GM12878 (cell line): ENCODE measurements around the gene IGSF22.

Source experiments
- BACH1 ChIP-seq: fragments of 450-650 bp; IDR thresholded peaks from 2 replicates; pipeline ENCODE4 v1.6.1; 2017; ENCODE audit warnings: mild to moderate bottlenecking, borderline replicate concordance
- CTCF ChIP-seq, 3 experiments: IDR thresholded peaks in 2 of 3; conservative IDR thresholded peaks in 1 of 3; 2 replicates each; pipeline ENCODE4 v1.5.1; 2011; ENCODE audit warnings: low read depth in 3 of 3, low read length in 3 of 3, mild to moderate bottlenecking in 3 of 3, control low read depth in 2 of 3, moderate library complexity in 2 of 3, inconsistent platforms in 1 of 3, mixed read lengths in 1 of 3; ENCODE audit not compliant: control insufficient read depth in 2 of 3, insufficient read depth in 1 of 3; ENCODE audit errors: extremely low read depth in 1 of 3
- DPF2 ChIP-seq: fragments of 450-650 bp; IDR thresholded peaks from 2 replicates; pipeline ENCODE4 v1.6.1; 2017; ENCODE audit warnings: mild to moderate bottlenecking
- FOXK2 ChIP-seq: fragments of 450-650 bp; IDR thresholded peaks from 2 replicates; pipeline ENCODE4 v1.6.1; 2017; ENCODE audit warnings: mild to moderate bottlenecking, moderate library complexity
- JUNB ChIP-seq: IDR thresholded peaks from 2 replicates; pipeline ENCODE4 v1.6.1; 2016; ENCODE audit warnings: antibody characterized with exemption, mild to moderate bottlenecking
- KAT2A ChIP-seq: conservative IDR thresholded peaks from 2 replicates; pipeline ENCODE4 v1.6.1; 2011; ENCODE audit warnings: low read depth, low read length; ENCODE audit not compliant: control insufficient read depth
- LARP7 ChIP-seq: fragments of 450-650 bp; IDR thresholded peaks from 2 replicates; pipeline ENCODE4 v1.6.1; 2017; ENCODE audit warnings: mild to moderate bottlenecking
- NKRF ChIP-seq: fragments of 450-650 bp; conservative IDR thresholded peaks from 2 replicates; pipeline ENCODE4 v1.6.1; 2017; ENCODE audit warnings: mild to moderate bottlenecking, moderate library complexity
- POLR2AphosphoS2 ChIP-seq: IDR thresholded peaks from 2 replicates; pipeline ENCODE4 v1.6.1; 2011; ENCODE audit warnings: low read depth, mild to moderate bottlenecking, low read length, improper control_type of control experiment, moderate library complexity
- RCOR1 ChIP-seq: conservative IDR thresholded peaks from 2 replicates; pipeline ENCODE4 v1.6.1; 2012; ENCODE audit warnings: low read depth, low read length, improper control_type of control experiment
- TARDBP ChIP-seq: IDR thresholded peaks from 2 replicates; pipeline ENCODE4 v1.6.1; 2016; ENCODE audit warnings: borderline replicate concordance
- USF2 ChIP-seq: IDR thresholded peaks from 2 replicates; pipeline ENCODE4 v1.6.1; 2011; ENCODE audit warnings: low read depth, low read length, improper control_type of control experiment, borderline replicate concordance

GRCh38 chr11:18657673-18658072, 68.3 kb downstream of the IGSF22 start:
- no peak for TF ChIP-seq DPF2
- TF ChIP-seq USF2 = no peak
- no peak for TF ChIP-seq POLR2AphosphoS2
- no peak for TF ChIP-seq BACH1
- TF ChIP-seq NKRF = no peak
- no peak for TF ChIP-seq LARP7
- TF ChIP-seq JUNB = no peak
- TF ChIP-seq RCOR1 = no peak
- TF ChIP-seq TARDBP = no peak
- TF ChIP-seq CTCF (IDR thresholded peaks at IDR 0.05 in 2 of 3, conservative IDR thresholded peaks at IDR 0.05 in 1 of 3; ENCODE audit: control insufficient read depth in 2 of 3, extremely low read depth in 1 of 3, insufficient read depth in 1 of 3, low read depth in 3 of 3, low read length in 3 of 3) = no peak
- TF ChIP-seq KAT2A = no peak
- TF ChIP-seq FOXK2 = no peak
